Left ventricle myocardium inferior (tissue), 1 donor: ENCODE measurements around the gene KLHL28. TPM values are rescaled to one million over a fixed set of nuclear protein-coding genes. Genes with fewer than 3 reads are reported as not detected.
"Not testable (repeated sequence)": the region's sequence is repeated elsewhere in the genome, so short reads cannot be mapped to it uniquely, and the experiment has no call there.

Experiments
- DNase-seq: peaks from one replicate; pipeline ENCODE4 v3.0.0-alpha.2; 2020
- H3K27ac ChIP-seq: fragments of 200-600 bp; replicated peaks from 2 replicates; pipeline ENCODE4 v1.8.0; 2021
- H3K27me3 ChIP-seq: fragments of 200-600 bp; 2 replicates; pipeline ENCODE4 v1.8.0; 2021; ENCODE audit warnings: low read depth
- H3K36me3 ChIP-seq: fragments of 200-600 bp; 2 replicates; pipeline ENCODE4 v1.8.0; 2021
- H3K4me1 ChIP-seq: fragments of 200-600 bp; 2 replicates; pipeline ENCODE4 v1.8.0; 2021
- H3K4me3 ChIP-seq: fragments of 200-600 bp; 2 replicates; pipeline ENCODE4 v1.8.0; 2021; ENCODE audit warnings: mild to moderate bottlenecking, moderate library complexity
- H3K9me3 ChIP-seq: fragments of 200-600 bp; replicated peaks from 2 replicates; pipeline ENCODE4 v1.8.0; 2021
- intact Hi-C: fragments of 100-400 bp; cut with micrococcal nuclease; formaldehyde crosslinking; loops from one replicate; pipeline ENCODE4 v1.11.0; 2022
- total RNA-seq: library from RNA; stranded (reverse); fragmentation: NEBNext Ultra II Directional; extraction: Animal tissue kit (Norgen Biotek cat#: 25700); gene quantifications from one replicate; pipeline ENCODE4 v1.2.1, GENCODE V29; 2021
- TF ChIP-seq, protein P1 (sequence below): fragments of 200-600 bp; IDR thresholded peaks from 2 replicates; pipeline ENCODE4 v1.8.0; 2021; ENCODE audit warnings: antibody characterized with exemption, mild to moderate bottlenecking, borderline replicate concordance
- donor health status: DM: no; HTN: yes; CAD: no; lungs with severe emphysema.

Gene KLHL28
- total RNA-seq, 1 donor from 2014 or later, result 10.0 TPM

DNA sequence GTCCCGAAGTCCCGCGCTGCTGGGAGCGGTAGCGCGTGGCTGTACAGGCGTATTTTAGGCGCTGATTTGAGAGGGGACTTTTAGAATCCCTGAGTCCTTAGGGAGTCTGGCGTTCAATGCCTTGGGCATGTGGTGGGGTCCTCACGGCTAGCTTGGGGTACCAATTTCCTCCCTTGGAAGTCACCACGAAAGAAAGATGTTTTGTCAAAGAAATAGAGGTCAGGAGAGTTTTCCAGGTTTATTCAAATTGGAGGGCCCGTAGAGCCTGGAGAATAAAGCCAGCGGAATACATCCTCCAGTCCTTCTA lies 63.9 kb downstream of the KLHL28 start:
- Histone ChIP-seq H3K36me3 (no peaks in the 10 kb centered on the region), H3K27ac (peak overlapping the region; percentile 100), H3K4me3 (peak overlapping the region; percentile 90), H3K4me1 (peaks cover 47% of the 10 kb centered on the region), H3K27me3 (no peaks in the 10 kb centered on the region), H3K9me3 (no peaks in the 10 kb centered on the region)
- intact Hi-C loops, result loop anchor here (10.0 kb wide), 1 partner anchor 357 kb away; the partner anchor contains the start of gene MIS18BP1
- TF ChIP-seq, protein P1, sequence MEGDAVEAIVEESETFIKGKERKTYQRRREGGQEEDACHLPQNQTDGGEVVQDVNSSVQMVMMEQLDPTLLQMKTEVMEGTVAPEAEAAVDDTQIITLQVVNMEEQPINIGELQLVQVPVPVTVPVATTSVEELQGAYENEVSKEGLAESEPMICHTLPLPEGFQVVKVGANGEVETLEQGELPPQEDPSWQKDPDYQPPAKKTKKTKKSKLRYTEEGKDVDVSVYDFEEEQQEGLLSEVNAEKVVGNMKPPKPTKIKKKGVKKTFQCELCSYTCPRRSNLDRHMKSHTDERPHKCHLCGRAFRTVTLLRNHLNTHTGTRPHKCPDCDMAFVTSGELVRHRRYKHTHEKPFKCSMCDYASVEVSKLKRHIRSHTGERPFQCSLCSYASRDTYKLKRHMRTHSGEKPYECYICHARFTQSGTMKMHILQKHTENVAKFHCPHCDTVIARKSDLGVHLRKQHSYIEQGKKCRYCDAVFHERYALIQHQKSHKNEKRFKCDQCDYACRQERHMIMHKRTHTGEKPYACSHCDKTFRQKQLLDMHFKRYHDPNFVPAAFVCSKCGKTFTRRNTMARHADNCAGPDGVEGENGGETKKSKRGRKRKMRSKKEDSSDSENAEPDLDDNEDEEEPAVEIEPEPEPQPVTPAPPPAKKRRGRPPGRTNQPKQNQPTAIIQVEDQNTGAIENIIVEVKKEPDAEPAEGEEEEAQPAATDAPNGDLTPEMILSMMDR, result no peak
- no peak for DNase-seq

DNA sequence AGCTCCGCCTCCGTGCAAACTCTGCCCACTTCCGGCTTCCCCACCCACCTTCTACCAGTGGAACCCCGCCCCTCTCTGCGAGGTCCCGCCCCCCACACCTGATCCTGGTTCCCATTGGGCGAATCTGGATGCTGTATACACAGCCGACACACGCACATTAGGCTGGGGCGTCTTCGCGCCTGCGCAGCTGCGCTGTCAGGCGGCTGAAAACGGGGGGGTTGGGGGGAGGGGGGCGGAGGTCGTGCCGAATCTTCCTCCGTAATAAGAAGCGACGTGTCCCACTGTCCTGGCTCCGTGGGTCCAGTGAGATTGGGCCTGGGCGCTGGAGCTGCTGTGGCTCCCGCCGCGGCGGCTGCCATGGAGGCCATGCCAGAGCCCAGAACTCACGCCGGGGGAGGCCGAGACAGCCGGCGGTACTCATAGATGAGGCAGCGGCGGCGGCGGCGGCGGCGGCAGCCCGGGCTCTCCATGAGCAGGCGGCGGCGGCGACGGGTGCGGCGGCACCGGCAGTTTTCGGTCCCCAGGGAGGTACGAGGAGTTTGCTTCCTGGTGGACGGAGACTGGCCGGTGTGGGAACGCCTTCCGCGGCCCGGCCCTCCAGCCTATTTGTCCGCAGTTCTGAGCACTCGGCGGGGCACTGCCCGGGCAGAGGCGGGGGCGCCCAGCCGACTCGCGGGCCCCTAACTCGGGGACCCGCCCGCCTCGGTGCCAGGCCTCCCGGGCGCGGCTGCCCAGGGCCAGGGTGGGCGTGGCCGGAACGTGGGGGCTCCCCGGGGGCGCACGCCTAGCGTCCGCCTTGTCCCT lies 64.5 kb downstream of the KLHL28 start:
- H3K36me3 ChIP-seq, result no peaks in the 10 kb centered on the region
- H3K9me3 ChIP-seq, result no peaks in the 10 kb centered on the region
- H3K4me3 ChIP-seq, result peak overlapping the region; percentile 90
- no peaks in the 10 kb centered on the region for H3K27me3 ChIP-seq
- H3K27ac ChIP-seq, result peak overlapping the region; percentile 100
- TF ChIP-seq, protein P1, result no peak
- DNase-seq, result peak; percentile 99
- intact Hi-C loops, result loop anchor here (10.0 kb wide), 1 partner anchor 358 kb away; the partner anchor contains the start of gene MIS18BP1
- peaks cover 44% of the 10 kb centered on the region for H3K4me1 ChIP-seq

DNA sequence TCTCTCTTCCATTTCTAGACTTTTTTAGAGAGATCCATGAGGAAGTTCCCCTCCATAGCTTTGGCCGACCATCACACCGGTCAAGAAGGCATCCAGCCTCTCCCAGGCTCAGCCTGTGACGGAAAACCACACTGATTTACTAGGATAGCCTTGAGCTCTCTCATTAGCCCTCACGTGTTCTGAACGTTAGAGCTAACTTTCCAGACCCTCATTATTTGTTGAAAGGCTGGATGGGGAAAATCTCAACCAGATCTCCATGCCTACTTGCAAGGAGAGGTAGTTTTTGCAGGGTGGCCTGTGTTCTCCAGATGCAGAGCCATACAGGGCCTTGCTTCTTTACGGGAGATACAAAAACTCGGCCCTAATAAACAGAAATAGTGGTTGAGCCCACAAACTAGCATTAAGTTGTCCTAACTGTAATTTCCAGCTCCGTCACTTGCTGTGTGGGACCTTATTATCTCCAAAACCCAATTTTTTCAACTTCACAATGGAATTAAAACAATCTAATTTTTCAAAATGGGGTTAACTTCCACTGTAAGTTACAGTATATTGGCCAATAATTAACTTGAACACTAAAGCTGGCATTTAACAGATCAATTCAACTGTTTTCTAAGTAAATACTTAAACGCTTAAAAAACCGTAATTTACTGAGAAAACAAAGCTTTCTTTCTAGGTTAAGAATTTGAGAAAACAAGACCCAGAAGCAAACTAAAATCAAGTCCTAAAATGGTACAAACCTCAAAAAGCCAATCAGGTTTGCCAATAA lies 65.3 kb downstream of the KLHL28 start:
- DNase-seq, result no peak
- peak overlapping the region; percentile 100 for H3K27ac ChIP-seq
- intact Hi-C loops, result loop anchor here (10.0 kb wide), 1 partner anchor 358 kb away; the partner anchor contains the start of gene MIS18BP1
- peaks cover 36% of the 10 kb centered on the region for H3K4me1 ChIP-seq
- H3K27me3 ChIP-seq, result no peaks in the 10 kb centered on the region
- TF ChIP-seq, protein P1, result no peak
- peak overlapping the region; percentile 90 for H3K4me3 ChIP-seq
- no peaks in the 10 kb centered on the region for H3K36me3 ChIP-seq
- peaks cover 3% of the 10 kb centered on the region for H3K9me3 ChIP-seq

DNA sequence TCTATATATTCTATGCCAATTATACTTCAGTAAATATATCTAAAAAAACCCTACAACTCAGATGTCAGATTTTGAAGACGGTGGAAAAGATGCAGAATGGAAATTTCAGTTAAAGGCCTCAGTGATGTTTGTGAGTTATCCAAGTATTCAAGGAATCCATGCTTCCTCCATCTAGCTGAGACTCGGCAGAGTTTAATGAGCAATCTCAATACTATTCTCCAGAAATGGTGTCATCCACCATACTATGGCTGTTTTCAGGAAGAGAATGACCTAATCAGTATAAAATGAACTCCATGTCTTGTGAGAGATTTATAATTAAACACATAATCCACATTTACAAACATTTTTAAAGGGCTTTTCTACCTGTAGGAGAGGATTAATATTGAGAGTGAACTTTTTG lies 66.0 kb downstream of the KLHL28 start:
- no peaks in the 10 kb centered on the region for H3K36me3 ChIP-seq
- TF ChIP-seq, protein P1, result no peak
- H3K27ac ChIP-seq, result peak overlapping the region; percentile 100
- H3K27me3 ChIP-seq, result no peaks in the 10 kb centered on the region
- peaks cover 31% of the 10 kb centered on the region for H3K4me1 ChIP-seq
- H3K4me3 ChIP-seq, result no peak overlapping the region
- intact Hi-C loops, result loop anchor here (10.0 kb wide), 1 partner anchor 359 kb away; the partner anchor contains the start of gene MIS18BP1
- peaks cover 3% of the 10 kb centered on the region for H3K9me3 ChIP-seq
- DNase-seq, result no peak

DNA sequence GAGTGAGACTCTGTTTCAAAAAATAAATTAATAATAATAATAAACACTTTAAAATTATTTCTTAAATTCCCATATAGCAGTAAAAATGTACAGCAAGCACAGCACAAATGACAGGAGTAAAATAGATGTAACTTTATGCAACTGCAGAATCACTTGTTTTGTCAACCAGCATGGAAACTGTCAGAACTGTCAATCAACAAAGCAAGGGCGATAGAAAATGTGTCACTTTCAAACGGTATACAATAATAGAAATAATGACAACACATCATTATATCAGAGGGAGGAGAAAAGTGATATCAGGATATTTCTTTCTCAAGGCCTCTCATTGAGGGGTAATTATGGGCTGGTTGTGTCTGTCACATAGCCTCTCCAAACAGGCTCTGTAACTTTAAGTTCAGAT lies 68.2 kb downstream of the KLHL28 start:
- peaks cover 20% of the 10 kb centered on the region for H3K4me1 ChIP-seq
- H3K4me3 ChIP-seq, result no peak overlapping the region
- intact Hi-C loops, result loop anchor here (10.0 kb wide), 1 partner anchor 361 kb away; the partner anchor contains the start of gene MIS18BP1
- no peak overlapping the region for H3K27ac ChIP-seq
- H3K9me3 ChIP-seq, result peaks cover 3% of the 10 kb centered on the region
- no peaks in the 10 kb centered on the region for H3K27me3 ChIP-seq
- TF ChIP-seq, protein P1, result no peak
- H3K36me3 ChIP-seq, result no peaks in the 10 kb centered on the region
- DNase-seq, result no peak

DNA sequence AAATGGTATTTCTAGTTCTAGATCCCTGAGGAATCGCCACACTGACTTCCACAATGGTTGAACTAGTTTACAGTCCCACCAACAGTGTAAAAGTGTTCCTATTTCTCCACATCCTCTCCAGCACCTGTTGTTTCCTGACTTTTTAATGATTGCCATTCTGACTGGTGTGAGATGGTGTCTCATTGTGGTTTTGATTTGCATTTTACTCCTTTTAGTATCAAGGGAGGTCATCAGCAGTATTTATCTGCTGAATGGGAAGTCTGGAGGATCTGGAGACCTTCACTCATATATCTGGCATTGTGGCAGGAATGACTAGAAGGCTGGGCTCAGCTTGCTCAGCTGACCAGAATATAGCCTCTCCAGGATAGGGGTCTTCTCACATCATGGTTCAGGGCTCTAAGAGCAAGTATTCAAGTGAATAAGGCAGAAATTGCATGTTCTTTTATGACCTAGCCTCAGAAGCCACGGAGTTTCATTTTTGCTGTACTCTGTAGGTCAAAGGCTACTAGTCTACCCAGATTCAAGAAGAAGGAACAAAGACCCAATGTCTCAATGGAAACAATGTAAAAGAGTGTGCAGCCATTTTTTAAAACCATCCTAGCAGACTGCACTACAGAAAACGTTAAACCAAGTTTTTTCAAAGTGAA lies 69.9 kb downstream of the KLHL28 start:
- not testable (repeated sequence) for DNase-seq, H3K36me3 ChIP-seq, H3K27me3 ChIP-seq, H3K4me3 ChIP-seq, H3K9me3 ChIP-seq, H3K4me1 ChIP-seq
- intact Hi-C loops, result loop anchor here (10.0 kb wide), 1 partner anchor 363 kb away; the partner anchor contains the start of gene MIS18BP1
- H3K27ac ChIP-seq, result peak overlapping the region; percentile 22
